HG03575 (cell line): ENCODE results near the gene DENND2D.

Experiments
- ATAC-seq: cut with Tn5 transposase; IDR thresholded peaks from one replicate; pipeline ENCODE4 v1.9.1; 2021; ENCODE audit not compliant: unreplicated experiment, insufficient number of reproducible peaks, low FRiP score; ENCODE audit errors: extremely low read depth

Gene DENND2D

GRCh38 chr1:111204983-111205713 is 4.7 kb upstream of the DENND2D start:
- ATAC-seq, result no peak

DNA sequence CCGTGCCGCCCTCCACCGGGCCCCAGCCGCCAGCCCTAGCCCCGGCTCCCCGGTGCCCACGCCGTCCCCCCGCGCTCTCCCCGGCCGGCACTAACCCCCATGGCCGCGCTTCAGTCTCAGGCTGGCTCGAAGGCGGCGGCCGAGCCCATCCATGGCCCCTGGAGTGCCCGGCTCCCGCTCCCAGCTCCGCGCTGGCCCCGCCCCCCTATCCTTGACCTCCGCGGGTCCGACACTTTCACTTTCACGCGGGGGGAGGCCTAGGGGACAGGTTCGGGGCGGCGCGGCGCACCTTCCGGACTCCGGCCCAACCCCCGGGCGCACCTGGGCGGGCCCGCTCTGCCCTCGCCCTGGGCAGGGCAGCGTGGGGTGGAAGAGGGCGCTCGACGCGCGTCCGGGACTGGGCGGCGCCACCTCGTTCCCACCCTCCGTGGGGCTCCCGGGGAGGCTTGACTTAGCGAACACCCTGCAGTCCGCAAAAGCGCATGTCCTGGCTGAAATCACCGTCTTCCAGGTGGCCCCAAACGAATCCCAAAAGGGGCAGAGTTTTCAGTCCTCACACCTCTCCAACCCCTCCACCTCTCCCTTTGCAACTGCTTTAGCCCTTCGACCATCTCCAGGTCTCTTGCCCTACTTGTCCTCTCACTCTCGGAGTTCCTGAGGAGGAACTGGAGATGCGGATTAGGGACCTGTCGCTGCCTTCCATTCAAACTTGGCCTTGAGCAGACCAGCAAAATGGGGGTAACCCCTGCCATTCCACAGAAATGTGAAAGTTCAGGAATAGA is 3.9 kb upstream of the DENND2D start:
- no peak for ATAC-seq

DNA sequence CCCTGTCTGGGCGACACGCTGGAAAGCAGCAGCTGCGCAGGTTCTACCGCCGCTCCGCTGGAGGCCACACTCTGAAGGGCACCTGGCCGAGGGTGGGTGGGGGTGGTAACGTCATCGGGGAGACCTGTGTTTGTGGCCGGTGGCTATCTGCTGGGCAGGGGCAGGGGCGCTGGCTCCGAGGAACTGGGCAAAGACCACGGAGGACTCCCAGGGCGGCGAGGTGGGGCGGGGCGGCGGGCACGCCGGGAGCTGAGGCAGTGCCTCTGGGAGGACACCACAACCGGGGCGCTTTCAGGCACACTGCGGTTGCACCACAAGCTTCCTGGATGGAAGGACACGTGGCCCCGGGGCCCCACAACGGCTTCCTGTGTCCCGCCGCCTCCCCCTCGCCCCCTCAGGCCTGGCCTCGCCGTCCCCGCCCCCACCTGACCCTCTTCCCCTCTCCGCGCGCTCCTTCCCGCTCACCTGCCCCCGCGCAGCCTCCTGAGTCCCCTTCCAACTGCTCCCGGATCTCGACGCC is 3.3 kb upstream of the DENND2D start:
- no peak for ATAC-seq

- ATAC-seq, result no peak
These were observed 2.5 kb upstream of the DENND2D start for GRCh38 chr1:111202707-111203623.

DNA sequence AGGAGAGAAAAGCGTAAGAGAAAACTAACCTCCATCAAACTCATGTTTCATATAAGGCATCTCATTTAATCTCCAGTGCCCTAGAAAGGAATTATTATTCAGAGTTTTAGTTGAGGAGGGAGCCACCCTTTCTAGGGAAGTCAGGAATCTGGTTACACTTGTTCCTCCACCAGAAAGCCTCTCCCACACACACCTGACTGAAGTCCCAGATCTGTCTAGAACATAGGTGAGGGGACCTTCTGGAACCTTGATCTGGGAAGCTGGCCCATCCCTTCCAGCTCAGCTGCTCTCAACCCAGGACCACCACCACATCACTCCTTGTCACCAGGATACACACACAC is 1.9 kb upstream of the DENND2D start:
- no peak for ATAC-seq

DNA sequence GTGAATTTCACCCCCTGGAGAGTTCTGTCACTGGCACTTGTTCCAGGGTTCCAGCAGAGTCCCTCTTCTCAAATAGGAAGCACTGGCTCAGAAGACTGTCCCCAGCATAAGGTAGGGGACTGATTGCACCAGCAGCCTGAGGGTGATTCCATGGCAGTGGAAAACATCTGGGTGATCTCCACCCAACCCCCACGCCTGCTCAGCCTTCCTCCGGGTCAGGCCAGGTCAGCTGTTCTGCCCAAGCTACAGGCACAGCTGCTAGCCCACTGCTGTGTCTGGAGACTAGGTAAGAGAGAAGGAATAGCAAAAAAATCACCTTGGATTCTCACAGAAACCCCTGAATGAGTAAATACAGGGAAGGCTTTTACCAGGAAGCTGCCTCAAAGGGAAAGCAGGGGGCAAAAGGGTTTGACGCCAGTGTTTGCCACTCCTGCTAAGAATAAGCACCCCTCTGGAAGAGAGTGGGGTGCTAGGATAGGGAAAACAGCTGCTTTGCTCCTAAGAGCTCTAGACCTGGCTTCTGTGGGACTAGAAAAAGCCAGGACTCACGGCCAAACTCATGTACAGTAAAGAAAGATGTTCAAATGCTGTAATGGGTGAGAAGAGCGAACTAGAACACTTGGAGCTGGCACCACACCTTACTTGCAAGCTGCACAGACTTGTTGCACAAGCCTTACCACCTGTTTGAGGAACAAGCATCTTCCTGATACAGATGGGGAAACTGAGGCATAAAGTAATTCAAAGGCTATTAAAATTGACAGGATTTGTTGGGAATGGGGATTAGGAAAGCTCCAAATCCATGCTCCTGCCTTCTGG is 1.0 kb upstream of the DENND2D start:
- ATAC-seq, result no peak

GRCh38 chr1:111200802-111201161 is 336 bp upstream of the DENND2D start:
- ATAC-seq, result no peak

GRCh38 chr1:111199329-111199728 is 1.1 kb downstream of the DENND2D start:
- no peak for ATAC-seq

- ATAC-seq, result no peak
These were observed 1.6 kb downstream of the DENND2D start for GRCh38 chr1:111198836-111199235.

GRCh38 chr1:111197598-111198284 is 2.7 kb downstream of the DENND2D start:
- ATAC-seq, result no peak

DNA sequence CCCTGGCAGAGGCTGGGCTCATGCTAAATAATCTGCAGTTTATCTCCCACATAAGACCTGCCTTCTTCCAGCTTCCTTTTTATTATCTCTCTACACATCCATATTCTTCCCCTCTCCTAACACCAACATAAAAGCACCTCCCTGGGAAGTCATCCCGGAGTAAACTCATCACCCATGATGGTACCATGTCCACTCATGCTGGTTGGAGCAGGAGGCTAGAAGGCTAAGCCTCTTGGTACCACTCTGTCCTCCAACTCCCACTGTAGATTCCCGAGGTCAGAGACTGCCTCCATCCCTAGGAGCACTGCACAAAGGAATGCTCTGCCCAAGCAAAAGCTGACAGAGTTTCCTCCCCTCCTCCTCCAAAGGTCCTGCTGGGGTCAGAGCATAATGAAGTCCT is 4.2 kb downstream of the DENND2D start:
- no peak for ATAC-seq

GRCh38 chr1:111195002-111195684 is 5.3 kb downstream of the DENND2D start:
- no peak for ATAC-seq

DNA sequence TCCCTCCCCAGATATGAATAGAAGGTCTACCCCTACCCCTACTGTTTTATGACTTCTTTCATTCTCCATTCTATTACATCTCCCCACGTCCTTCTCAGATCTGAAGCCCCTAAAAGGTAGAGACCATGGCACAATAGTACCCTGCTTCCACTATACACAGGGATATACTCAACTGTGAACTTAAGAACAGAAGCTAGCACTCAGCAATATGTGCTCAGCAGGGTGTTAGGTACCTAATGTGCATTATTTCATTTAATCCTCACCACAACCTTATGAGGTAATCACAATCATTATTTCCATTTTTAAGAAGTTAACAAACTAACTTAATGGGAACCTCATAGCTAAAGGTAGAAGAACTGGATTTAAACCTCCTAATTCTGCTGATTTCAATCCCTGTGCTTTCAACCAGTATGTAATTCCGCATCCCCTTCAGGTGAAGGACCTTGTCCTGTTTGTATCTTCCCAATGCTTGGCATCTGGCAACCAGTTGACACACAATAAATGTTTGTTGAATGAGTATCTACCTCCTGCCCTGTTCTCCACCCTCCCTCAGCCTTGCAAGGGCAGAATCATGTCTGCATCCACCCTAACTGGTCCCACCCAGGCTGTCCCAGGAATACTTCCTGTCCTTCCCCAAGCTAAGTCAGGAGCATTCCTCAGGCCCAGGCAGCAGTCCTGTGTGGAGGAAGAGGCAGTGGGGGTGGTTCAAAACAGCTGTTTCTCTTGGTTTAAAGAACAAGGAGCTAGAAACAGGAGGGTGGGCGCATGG is 6.5 kb downstream of the DENND2D start:
- ATAC-seq, result no peak

GRCh38 chr1:111192658-111193519 is 7.6 kb downstream of the DENND2D start:
- no peak for ATAC-seq

- ATAC-seq, result no peak
These were observed 8.4 kb downstream of the DENND2D start for GRCh38 chr1:111192074-111192473.

DNA sequence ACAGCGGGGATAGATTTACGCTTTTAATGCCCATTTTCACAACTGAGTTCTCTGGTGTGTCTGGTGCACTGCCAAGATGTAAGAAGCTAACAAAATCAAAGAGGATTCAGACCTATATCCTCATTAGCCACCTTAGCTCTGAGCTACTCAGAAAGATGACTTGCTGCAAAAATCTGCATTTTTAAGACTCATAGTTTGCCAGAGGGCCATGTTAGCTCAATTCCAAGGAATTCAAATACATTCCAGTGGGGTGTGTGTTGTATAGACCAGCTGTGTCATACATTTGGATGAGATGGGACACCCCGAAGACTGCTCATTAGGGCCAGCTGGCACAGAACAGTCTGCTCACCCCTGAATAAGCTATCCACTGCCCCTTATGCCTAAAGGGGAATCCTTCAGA is 8.9 kb downstream of the DENND2D start:
- ATAC-seq, result no peak
